Neuronal stem cell (in vitro differentiated cells): ENCODE measurements around the gene GMCL1.
A peak's percentile ranks its signal among the peaks of the same experiment; 100 is the strongest.

ENCODE experiments used
- DNase-seq: peaks from one replicate; pipeline ENCODE4 v3.0.0-alpha.2; 2013; ENCODE audit warnings: low spot score
- H2AFZ ChIP-seq: one replicate; pipeline ENCODE4 v1.6.1; 2013; ENCODE audit warnings: mild to moderate bottlenecking, low read length, inconsistent platforms
- H2AK5ac ChIP-seq: 2 replicates; pipeline ENCODE4 v1.6.1; 2013; ENCODE audit warnings: low read depth, mild to moderate bottlenecking, inconsistent platforms, low read length, moderate library complexity, mixed read lengths
- H2BK120ac ChIP-seq: 2 replicates; pipeline ENCODE4 v1.6.1; 2013; ENCODE audit warnings: low read depth, mild to moderate bottlenecking, inconsistent platforms, low read length, moderate library complexity, mixed read lengths
- H2BK12ac ChIP-seq: one replicate; pipeline ENCODE4 v1.6.1; 2013; ENCODE audit warnings: low read length, inconsistent platforms
- H2BK15ac ChIP-seq: 2 replicates; pipeline ENCODE4 v1.6.1; 2013; ENCODE audit warnings: mild to moderate bottlenecking, low read length, inconsistent platforms, mixed read lengths
- H2BK5ac ChIP-seq: one replicate; pipeline ENCODE4 v1.6.1; 2013; ENCODE audit warnings: inconsistent platforms, mild to moderate bottlenecking, low read length, moderate library complexity
- H3K14ac ChIP-seq: one replicate; pipeline ENCODE4 v1.6.1; 2013; ENCODE audit warnings: low read length, inconsistent platforms
- H3K18ac ChIP-seq: 2 replicates; pipeline ENCODE4 v1.6.1; 2013; ENCODE audit warnings: low read length, inconsistent platforms
- H3K23ac ChIP-seq: 2 replicates; pipeline ENCODE4 v1.6.1; 2013; ENCODE audit warnings: low read depth, mild to moderate bottlenecking, mixed read lengths, low read length, inconsistent platforms; ENCODE audit not compliant: poor library complexity
- H3K27ac ChIP-seq: replicated peaks from 3 replicates; pipeline ENCODE4 v1.5.1; 2013; ENCODE audit warnings: low read length, inconsistent platforms
- H3K27me3 ChIP-seq, 3 experiments: 2 replicates each; pipeline ENCODE4 v1.6.1; 2013; ENCODE audit warnings: low read length in 3 of 3, mild to moderate bottlenecking in 2 of 3, inconsistent platforms in 1 of 3, low read depth in 1 of 3, mixed read lengths in 1 of 3, moderate library complexity in 1 of 3; ENCODE audit not compliant: control insufficient read depth in 3 of 3, insufficient read depth in 3 of 3
- H3K36me3 ChIP-seq, 2 donors: replicated peaks in 1 of 2; 2 replicates each; pipeline ENCODE4 v1.6.1; 2013; ENCODE audit warnings: low read length in 2 of 2; ENCODE audit not compliant: control insufficient read depth in 2 of 2, insufficient read depth in 2 of 2
- H3K4ac ChIP-seq: 2 replicates; pipeline ENCODE4 v1.6.1; 2013; ENCODE audit warnings: inconsistent platforms, mild to moderate bottlenecking, low read length, moderate library complexity
- H3K4me1 ChIP-seq, 2 donors: 1 replicate in 1 of 2; 2 replicates in 1 of 2; pipeline ENCODE4 v1.6.1; 2013; ENCODE audit warnings: low read length in 2 of 2, low read depth in 1 of 2; ENCODE audit not compliant: control insufficient read depth in 2 of 2, insufficient read depth in 1 of 2
- H3K4me2 ChIP-seq: one replicate; pipeline ENCODE4 v1.6.1; 2013; ENCODE audit warnings: mild to moderate bottlenecking, low read length, inconsistent platforms; ENCODE audit not compliant: insufficient read depth, poor library complexity, severe bottlenecking
- H3K4me3 ChIP-seq, 2 donors: 2 replicates each; pipeline ENCODE4 v1.5.1; 2013; ENCODE audit warnings: low read length in 2 of 2, mild to moderate bottlenecking in 2 of 2, inconsistent platforms in 1 of 2, moderate library complexity in 1 of 2
- H3K79me1 ChIP-seq: one replicate; pipeline ENCODE4 v1.6.1; 2013; ENCODE audit warnings: low read depth, mild to moderate bottlenecking, inconsistent platforms, low read length, moderate library complexity
- H3K9ac ChIP-seq: one replicate; pipeline ENCODE4 v1.6.1; 2013; ENCODE audit warnings: mild to moderate bottlenecking, low read depth, low read length, inconsistent platforms; ENCODE audit not compliant: poor library complexity
- H3K9me3 ChIP-seq, 2 donors: replicated peaks in 1 of 2; 2 replicates each; pipeline versions ENCODE3 to v1.6.1; 2013; ENCODE audit warnings: low read length in 2 of 2, mild to moderate bottlenecking in 2 of 2, inconsistent platforms in 1 of 2, low read depth in 1 of 2, mixed read lengths in 1 of 2, moderate library complexity in 1 of 2; ENCODE audit not compliant: control insufficient read depth in 2 of 2, insufficient read depth in 1 of 2
- H4K8ac ChIP-seq: one replicate; pipeline ENCODE4 v1.6.1; 2013; ENCODE audit warnings: low read depth, mild to moderate bottlenecking, inconsistent platforms, low read length, moderate library complexity
- H4K91ac ChIP-seq: one replicate; pipeline ENCODE4 v1.6.1; 2013; ENCODE audit warnings: low read length, low read depth, mild to moderate bottlenecking, inconsistent platforms; ENCODE audit not compliant: poor library complexity
- WGBS, 2 donors: extraction: QIAGEN DNeasy Blood & Tissue Kit; methylation state at CpG; one replicate each; pipeline ENCODE4 v1.1.7; 2013; ENCODE audit warnings: missing lambda C conversion rate in 2 of 2, mixed read lengths in 1 of 2; ENCODE audit not compliant: insufficient read length in 2 of 2, insufficient replicate concordance in 1 of 2; ENCODE audit errors: extremely low coverage in 2 of 2; 5-methylcytosine and 5-hydroxymethylcytosine counted together

GMCL1 gene

DNA sequence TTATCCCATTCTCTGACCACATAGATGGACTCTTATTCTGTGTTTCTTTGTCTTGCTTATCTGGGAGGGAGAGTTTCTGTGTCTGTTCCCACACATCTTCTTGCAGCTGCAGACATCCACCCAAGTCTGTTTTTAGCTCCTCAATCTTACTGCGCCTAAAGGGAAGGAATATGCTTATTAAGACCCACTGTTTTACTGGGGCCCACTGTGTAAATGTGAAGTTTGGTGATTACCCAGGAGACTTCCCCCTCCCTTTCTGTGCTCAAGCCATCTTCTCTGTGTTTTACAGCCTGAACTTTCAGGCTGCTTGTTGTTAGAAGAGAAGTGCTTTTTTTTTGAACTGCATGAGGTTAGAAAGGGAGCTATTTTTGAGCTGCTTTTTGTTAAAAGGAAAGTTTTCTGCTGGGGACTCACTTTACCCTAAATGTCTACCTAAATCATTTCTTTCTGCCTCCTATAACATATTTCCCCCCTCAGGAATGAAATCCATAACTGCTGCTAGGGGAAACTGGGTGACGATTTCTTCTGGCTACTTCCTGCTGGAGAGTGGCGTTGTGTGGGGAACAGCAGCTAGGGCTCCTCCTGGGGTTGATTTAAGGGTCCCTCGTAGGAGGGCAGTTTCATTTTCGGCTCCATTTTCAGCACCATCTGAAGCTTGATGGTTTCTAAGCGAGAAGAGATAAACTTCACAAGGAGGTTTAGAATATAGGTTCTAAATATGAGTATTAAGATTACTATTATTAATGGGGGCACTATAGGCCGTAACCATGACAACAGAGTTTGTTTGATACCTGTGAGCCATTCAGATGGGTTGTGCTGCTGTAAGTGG is 39.5 kb upstream of the GMCL1 start:
- H3K27me3 ChIP-seq: peaks cover 0 to 7% (median 0%) of the 10 kb centered on the region in 3 experiments
- no peak overlapping the region for H2BK5ac ChIP-seq
- H3K4me3 ChIP-seq: no peak overlapping the region
- peaks cover 6 to 18% of the 10 kb centered on the region in 2 donors for H3K4me1 ChIP-seq
- no peak overlapping the region for H3K27ac ChIP-seq
- DNase-seq: no peak
- no peak overlapping the region for H3K4me2 ChIP-seq
- H4K91ac ChIP-seq: no peak overlapping the region
- no peak overlapping the region for H3K18ac ChIP-seq
- no CpG with 5 or more reads among the region's 7 CpGs for WGBS, 2 donors
- H2BK120ac ChIP-seq: no peak overlapping the region
- H3K79me1 ChIP-seq: no peaks in the 10 kb centered on the region
- H2BK12ac ChIP-seq: no peak overlapping the region
- H3K4ac ChIP-seq: no peak overlapping the region
- no peak overlapping the region for H3K9ac ChIP-seq
- no peak overlapping the region for H4K8ac ChIP-seq
- H2AFZ ChIP-seq: peak overlapping the region; percentile 78
- H3K23ac ChIP-seq: no peak overlapping the region
- no peak overlapping the region for H2AK5ac ChIP-seq
- H3K9me3 ChIP-seq: no peaks in the 10 kb centered on the region
- no peak overlapping the region for H3K14ac ChIP-seq
- H3K36me3 ChIP-seq: no peaks in the 10 kb centered on the region
- H2BK15ac ChIP-seq: no peak overlapping the region

DNA sequence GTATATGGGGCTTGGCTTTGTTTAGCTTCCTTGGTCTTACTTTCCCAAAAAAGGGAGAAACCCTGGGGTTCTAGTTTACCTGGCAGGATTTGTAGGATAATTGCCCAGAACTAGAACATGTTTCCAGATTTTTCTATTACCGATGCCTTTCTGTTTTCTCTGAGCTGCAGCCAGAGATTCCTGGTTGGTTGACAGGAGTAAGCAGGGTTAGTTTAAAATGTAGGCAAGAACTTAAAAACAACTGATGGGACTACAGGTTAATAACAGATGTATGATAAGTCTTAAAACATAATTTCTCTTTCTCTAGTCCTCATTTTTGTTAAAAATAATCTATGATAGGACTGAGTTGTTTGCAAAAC is 38.9 kb upstream of the GMCL1 start:
- Histone ChIP-seq H2BK12ac (no peak overlapping the region), H3K4me1 (peaks cover 6 to 18% of the 10 kb centered on the region in 2 donors), H3K79me1 (no peaks in the 10 kb centered on the region), H3K18ac (no peak overlapping the region), H2BK5ac (no peak overlapping the region), H2BK120ac (no peak overlapping the region), H2AK5ac (no peak overlapping the region), H3K4me2 (no peak overlapping the region), H3K27ac (no peak overlapping the region), H3K9me3 (no peaks in the 10 kb centered on the region), H3K36me3 (no peaks in the 10 kb centered on the region), H3K23ac (no peak overlapping the region), H4K91ac (no peak overlapping the region), H3K27me3 (peaks cover 0 to 12% (median 0%) of the 10 kb centered on the region in 3 experiments), H4K8ac (no peak overlapping the region), H2AFZ (no peak overlapping the region), H3K14ac (no peak overlapping the region), H3K9ac (no peak overlapping the region), H2BK15ac (no peak overlapping the region), H3K4ac (no peak overlapping the region), H3K4me3 (no peak overlapping the region)
- no CpG with 5 or more reads among the region's 1 CpG for WGBS, 2 donors
- no peak for DNase-seq

DNA sequence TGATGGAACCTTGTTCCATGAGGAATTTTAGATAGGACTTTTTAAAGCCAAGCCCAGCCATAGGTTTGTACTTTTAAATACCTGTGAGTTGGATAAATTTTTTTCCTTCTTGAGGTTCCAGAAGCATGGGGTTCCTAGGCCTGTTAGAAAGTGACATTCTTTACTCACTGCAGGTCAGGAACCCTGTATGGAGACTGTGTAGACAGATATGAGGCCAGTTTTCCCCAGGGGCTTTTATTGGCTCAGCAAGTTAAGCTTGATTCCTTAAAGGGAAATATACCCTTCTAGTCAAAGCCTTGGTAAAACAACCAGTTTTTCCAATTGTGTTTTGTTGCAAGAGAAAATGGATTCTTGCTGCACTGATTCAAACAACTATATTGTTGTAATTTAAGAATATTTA is 38.4 kb upstream of the GMCL1 start:
- DNase-seq: no peak
- Histone ChIP-seq H2AK5ac (no peak overlapping the region), H3K9ac (no peak overlapping the region), H2BK120ac (no peak overlapping the region), H3K14ac (no peak overlapping the region), H3K79me1 (no peaks in the 10 kb centered on the region), H3K27ac (no peak overlapping the region), H3K27me3 (peaks cover 0 to 10% (median 0%) of the 10 kb centered on the region in 3 experiments), H2BK5ac (no peak overlapping the region), H2BK12ac (no peak overlapping the region), H3K4me2 (no peak overlapping the region), H3K4ac (no peak overlapping the region), H3K9me3 (no peaks in the 10 kb centered on the region), H4K91ac (no peak overlapping the region), H3K36me3 (no peaks in the 10 kb centered on the region), H2AFZ (no peak overlapping the region), H3K4me3 (no peak overlapping the region), H2BK15ac (no peak overlapping the region), H4K8ac (no peak overlapping the region), H3K23ac (no peak overlapping the region), H3K4me1 (peaks cover 6 to 18% of the 10 kb centered on the region in 2 donors), H3K18ac (no peak overlapping the region)

- Histone ChIP-seq H2AK5ac (no peak overlapping the region), H3K4me2 (no peak overlapping the region), H3K36me3 (no peaks in the 10 kb centered on the region), H2BK120ac (no peak overlapping the region), H3K14ac (no peak overlapping the region), H3K27me3 (peaks cover 0 to 26% (median 0%) of the 10 kb centered on the region in 3 experiments), H2BK5ac (no peak overlapping the region), H3K18ac (no peak overlapping the region), H3K4me1 (peaks cover 11 to 12% of the 10 kb centered on the region in 2 donors), H4K91ac (no peak overlapping the region), H3K9me3 (no peaks in the 10 kb centered on the region), H2BK12ac (no peak overlapping the region), H3K79me1 (no peaks in the 10 kb centered on the region), H3K4ac (no peak overlapping the region), H2BK15ac (no peak overlapping the region), H3K27ac (no peak overlapping the region), H3K9ac (no peak overlapping the region), H3K23ac (no peak overlapping the region), H2AFZ (no peak overlapping the region), H4K8ac (no peak overlapping the region), H3K4me3 (no peak overlapping the region)
- no CpG with 5 or more reads among the region's 1 CpG for WGBS, 2 donors
- no peak for DNase-seq
Observed at GRCh38 chr2:69796174-69796573, 33.3 kb upstream of the GMCL1 start.
